Liver (tissue), 3 donors: ENCODE results near the gene MAPKBP1.
"Not testable (repeated sequence)": the region's sequence is repeated elsewhere in the genome, so short reads cannot be mapped to it uniquely, and the experiment has no call there.

Experiments
- CTCF ChIP-seq: fragments of 150-350 bp; IDR thresholded peaks from 2 replicates; pipeline ENCODE4 v1.5.1; 2017; ENCODE audit warnings: improper control_type of control experiment, low read depth, low read length; ENCODE audit not compliant: missing input control
- SP1 ChIP-seq: IDR thresholded peaks from 2 replicates; pipeline ENCODE4 v1.6.1; 2018; ENCODE audit warnings: antibody characterized with exemption, mild to moderate bottlenecking
- TF ChIP-seq, protein P1 (sequence below): IDR thresholded peaks from 2 replicates; pipeline ENCODE4 v1.6.1; 2016; ENCODE audit warnings: antibody characterized with exemption
- donor health status: healthy.
- donor health status: healthy.

DNA sequence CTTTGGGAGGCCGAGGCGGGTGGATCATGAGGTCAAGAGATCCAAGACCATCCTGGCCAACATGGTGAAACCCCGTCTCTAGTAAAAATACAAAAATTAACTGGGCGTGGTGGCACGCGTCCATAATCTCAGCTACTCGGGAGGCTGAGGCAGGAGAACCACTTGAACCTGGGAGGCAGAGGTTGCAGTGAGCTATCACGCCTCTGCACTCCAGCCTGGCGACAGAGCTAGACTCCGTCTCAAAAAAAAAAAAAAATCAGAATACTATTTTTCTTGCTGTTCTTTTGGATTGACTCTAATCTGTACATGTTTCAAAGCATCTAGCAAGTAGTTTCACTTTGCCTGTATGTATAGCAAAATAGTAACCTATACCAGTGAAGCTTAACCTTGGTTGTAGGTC is 38.8 kb upstream of the MAPKBP1 start:
- TF ChIP-seq, protein P1, sequence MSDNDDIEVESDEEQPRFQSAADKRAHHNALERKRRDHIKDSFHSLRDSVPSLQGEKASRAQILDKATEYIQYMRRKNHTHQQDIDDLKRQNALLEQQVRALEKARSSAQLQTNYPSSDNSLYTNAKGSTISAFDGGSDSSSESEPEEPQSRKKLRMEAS, result not testable (repeated sequence)
- TF ChIP-seq CTCF, SP1: not testable (repeated sequence)
